ENCODE data around the gene XPO1. TPM values are rescaled to one million over a fixed set of nuclear protein-coding genes. Genes with fewer than 3 reads are reported as not detected.
"Not testable (repeated sequence)": the region's sequence is repeated elsewhere in the genome, so short reads cannot be mapped to it uniquely, and the experiment has no call there.

Gene XPO1
- polyA plus RNA-seq, result 494 and 522 TPM in 2 replicates
- 553 and 565 TPM in 2 replicates for polyA minus RNA-seq

- Histone ChIP-seq H4K20me1 (ENCODE audit: insufficient read depth) (peaks cover 38% of the 10 kb centered on the region), H3K27me3 (ENCODE audit: insufficient read depth, low read depth, low read length) (no peaks in the 10 kb centered on the region), H3K4me2 (ENCODE audit: low read length) (peak within 1 kb of the TSS; percentile 79), H3K9me2 (ENCODE audit: insufficient read depth, low read length) (no peaks in the 10 kb centered on the region), H3K27ac (ENCODE audit: low read length) (peak within 1 kb of the TSS; percentile 95), H3F3A (ENCODE audit: insufficient read depth, low read length, poor library complexity, severe bottlenecking) (no peaks in the 10 kb centered on the region), H3K79me2 (replicated peaks; ENCODE audit: insufficient read depth, low read length) (peaks cover 38% of the 10 kb centered on the region), H3K9me3 (ENCODE audit: low read length) (no peaks in the 10 kb centered on the region), H3K4me3 (ENCODE audit: low read length) (peak within 1 kb of the TSS; percentile 77), H3K36me3 (ENCODE audit: insufficient read depth, low read length) (no peaks in the 10 kb centered on the region), H2AFZ (ENCODE audit: low read depth, low read length) (peak within 1 kb of the TSS; percentile 62), H3K9ac (ENCODE audit: low read length) (peak within 1 kb of the TSS; percentile 91)
- TF ChIP-seq SMC3 (conservative IDR thresholded peaks at IDR 0.05; ENCODE audit: poor library complexity) (peak; percentile 31), EZH2 (IDR thresholded peaks at IDR 0.05; ENCODE audit: borderline replicate concordance, insufficient read depth, low read length, poor library complexity, severe bottlenecking) (no peak), TAF1 (IDR thresholded peaks at IDR 0.05; ENCODE audit: low read depth) (peak; percentile 94), REST (IDR thresholded peaks at IDR 0.05; ENCODE audit: borderline replicate concordance) (peak; percentile 86), RAD21 (conservative IDR thresholded peaks at IDR 0.05) (peak; percentile 19), MXI1 (conservative IDR thresholded peaks at IDR 0.05; ENCODE audit: poor library complexity, severe bottlenecking) (peak; percentile 48), EP300 (conservative IDR thresholded peaks at IDR 0.05; ENCODE audit: poor library complexity, severe bottlenecking) (peak; percentile 89), POLR2AphosphoS5 (IDR thresholded peaks at IDR 0.05) (peak; percentile 97), CTCF (IDR thresholded peaks at IDR 0.05; ENCODE audit: poor library complexity, severe bottlenecking) (peak; percentile 22)
Observed at GRCh38 chr2:61538200-61538919, at the start of gene XPO1. Gene XPO1, minus strand, starts transcription at chr2:61538356. Its CDS starts 4,459 bp downstream, at chr2:61533897.

- not testable (repeated sequence) for H3K79me2 ChIP-seq (replicated peaks; ENCODE audit: insufficient read depth, low read length); H2AFZ ChIP-seq (ENCODE audit: low read depth, low read length); H3F3A ChIP-seq (ENCODE audit: insufficient read depth, low read length, poor library complexity, severe bottlenecking); H3K4me3 ChIP-seq (ENCODE audit: low read length); H3K9me2 ChIP-seq (ENCODE audit: insufficient read depth, low read length); H3K36me3 ChIP-seq (ENCODE audit: insufficient read depth, low read length); H3K27me3 ChIP-seq (ENCODE audit: insufficient read depth, low read depth, low read length); H3K4me2 ChIP-seq (ENCODE audit: low read length); H4K20me1 ChIP-seq (ENCODE audit: insufficient read depth); H3K27ac ChIP-seq (ENCODE audit: low read length); H3K9ac ChIP-seq (ENCODE audit: low read length); H3K9me3 ChIP-seq (ENCODE audit: low read length)
Observed at GRCh38 chr2:61586928-61587327, 48.8 kb upstream of the XPO1 start.

All from neural cell (in vitro differentiated cells).